Smooth muscle cell (in vitro differentiated cells): ENCODE data around the gene DAB2. TPM values are rescaled to one million over a fixed set of nuclear protein-coding genes. Genes with fewer than 3 reads are reported as not detected.

Experiments used
- DNase-seq: peaks from one replicate; lab custom pipeline; 2025; ENCODE audit not compliant: unreplicated experiment; lab: John Stamatoyannopoulos, UW
- H2AFZ ChIP-seq: fragments of 200-600 bp; sonication (generic); 2 replicates; pipeline ENCODE4 v1.6.0; 2016; ENCODE audit warnings: antibody characterized with exemption, low read depth, mild to moderate bottlenecking
- H3F3A ChIP-seq: fragments of 200-600 bp; sonication (generic); 2 replicates; pipeline ENCODE4 v1.6.0; 2017; ENCODE audit warnings: antibody characterized with exemption, low read depth
- H3K27ac ChIP-seq: fragments of 200-600 bp; sonication (generic); 2 replicates; pipeline ENCODE4 v1.5.1; 2016; ENCODE audit warnings: low read depth, mild to moderate bottlenecking
- H3K27me3 ChIP-seq: fragments of 200-600 bp; sonication (generic); 2 replicates; pipeline ENCODE4 v1.6.1; 2016; ENCODE audit warnings: low read depth, mild to moderate bottlenecking
- H3K36me3 ChIP-seq: fragments of 200-600 bp; sonication (generic); 2 replicates; pipeline ENCODE4 v1.5.1; 2016; ENCODE audit warnings: low read depth
- H3K4me1 ChIP-seq: fragments of 200-600 bp; sonication (generic); 2 replicates; pipeline ENCODE4 v1.5.1; 2016; ENCODE audit warnings: low read depth
- H3K4me2 ChIP-seq: fragments of 200-600 bp; sonication (generic); 2 replicates; pipeline ENCODE4 v1.6.0; 2016; ENCODE audit warnings: mild to moderate bottlenecking
- H3K4me3 ChIP-seq: fragments of 200-600 bp; sonication (generic); 2 replicates; pipeline ENCODE4 v1.5.1; 2016; ENCODE audit warnings: mild to moderate bottlenecking
- H3K79me2 ChIP-seq: fragments of 200-600 bp; sonication (generic); 2 replicates; pipeline ENCODE4 v1.6.0; 2016; ENCODE audit warnings: low read depth, mild to moderate bottlenecking
- H3K9ac ChIP-seq: fragments of 200-600 bp; sonication (generic); 2 replicates; pipeline ENCODE4 v1.6.0; 2016; ENCODE audit warnings: low read depth
- H3K9me3 ChIP-seq: fragments of 200-600 bp; sonication (generic); replicated peaks from 2 replicates; pipeline ENCODE4 v1.5.1; 2016; ENCODE audit warnings: low read depth
- H4K20me1 ChIP-seq: fragments of 200-600 bp; sonication (generic); 2 replicates; pipeline ENCODE4 v1.6.0; 2016; ENCODE audit warnings: low read depth
- CTCF ChIP-seq: fragments of 200-600 bp; sonication (generic); IDR thresholded peaks from 2 replicates; pipeline ENCODE4 v1.5.1; 2017; ENCODE audit warnings: borderline replicate concordance, mild to moderate bottlenecking, antibody characterized with exemption; ENCODE audit not compliant: insufficient read depth, poor library complexity, severe bottlenecking
- WGBS: methylation state at CpG from one replicate; pipeline ENCODE4 v1.1.7; 2016; ENCODE audit warnings: low lambda C conversion rate; 5-methylcytosine and 5-hydroxymethylcytosine counted together
- polyA plus RNA-seq: library from polyadenylated mRNA; unstranded; fragments of >200 nt; fragmentation: Nextera tagmentation; extraction: Ambion mirVana; gene quantifications from 2 replicates; pipeline ENCODE4 v1.2.1, GENCODE V29; 2016
- total RNA-seq: library from RNA; depleted of rRNA; stranded (reverse); fragments of >200 nt; gene quantifications from 2 replicates; pipeline ENCODE4 v1.2.3, GENCODE V29; 2014

Gene DAB2
- total and polyA plus RNA-seq, 2 experiments from 2014 or later, result 87.2 to 105 TPM

GRCh38 chr5:39384271-39384670 is 40.5 kb downstream of the DAB2 start:
- TF ChIP-seq CTCF, result no peak
- Histone ChIP-seq H3F3A (no peaks in the 10 kb centered on the region), H3K4me1 (no peaks in the 10 kb centered on the region), H3K79me2 (no peaks in the 10 kb centered on the region), H2AFZ (no peak overlapping the region), H3K36me3 (peaks cover 30% of the 10 kb centered on the region), H4K20me1 (no peaks in the 10 kb centered on the region), H3K9ac (no peak overlapping the region), H3K27ac (no peak overlapping the region), H3K4me3 (no peak overlapping the region), H3K4me2 (no peak overlapping the region), H3K9me3 (no peaks in the 10 kb centered on the region), H3K27me3 (no peaks in the 10 kb centered on the region)
- 100% methylated on average over 1 of the region's 1 CpG for WGBS
- no peak for DNase-seq

GRCh38 chr5:39381376-39381775 is 43.4 kb downstream of the DAB2 start:
- Histone ChIP-seq H3K4me3 (no peak overlapping the region), H3K9ac (no peak overlapping the region), H2AFZ (no peak overlapping the region), H3F3A (no peaks in the 10 kb centered on the region), H3K27ac (no peak overlapping the region), H4K20me1 (no peaks in the 10 kb centered on the region), H3K79me2 (no peaks in the 10 kb centered on the region), H3K9me3 (no peaks in the 10 kb centered on the region), H3K4me2 (no peak overlapping the region), H3K27me3 (no peaks in the 10 kb centered on the region), H3K36me3 (peaks cover 25% of the 10 kb centered on the region), H3K4me1 (no peaks in the 10 kb centered on the region)
- no peak for DNase-seq
- TF ChIP-seq CTCF, result no peak
- WGBS, result 90% methylated on average over 3 of the region's 3 CpGs

GRCh38 chr5:39379693-39380092 is 45.1 kb downstream of the DAB2 start:
- H3K4me3 ChIP-seq, result no peak overlapping the region
- no peak overlapping the region for H3K27ac ChIP-seq
- H3K4me1 ChIP-seq, result no peaks in the 10 kb centered on the region
- H3K27me3 ChIP-seq, result no peaks in the 10 kb centered on the region
- H4K20me1 ChIP-seq, result peaks cover 4% of the 10 kb centered on the region
- H3K9ac ChIP-seq, result no peak overlapping the region
- no peaks in the 10 kb centered on the region for H3F3A ChIP-seq
- no peak for TF ChIP-seq CTCF
- H2AFZ ChIP-seq, result no peak overlapping the region
- H3K36me3 ChIP-seq, result peaks cover 28% of the 10 kb centered on the region
- no peaks in the 10 kb centered on the region for H3K9me3 ChIP-seq
- no peak overlapping the region for H3K4me2 ChIP-seq
- no peaks in the 10 kb centered on the region for H3K79me2 ChIP-seq
- DNase-seq, result no peak
- WGBS, result 100% methylated on average over 3 of the region's 3 CpGs

GRCh38 chr5:39377613-39378012 is 47.2 kb downstream of the DAB2 start:
- Histone ChIP-seq H3K36me3 (peaks cover 18% of the 10 kb centered on the region), H3K4me2 (no peak overlapping the region), H3K27ac (no peak overlapping the region), H3K9me3 (no peaks in the 10 kb centered on the region), H3K27me3 (no peaks in the 10 kb centered on the region), H3K79me2 (no peaks in the 10 kb centered on the region), H4K20me1 (peaks cover 4% of the 10 kb centered on the region), H3F3A (no peaks in the 10 kb centered on the region), H2AFZ (no peak overlapping the region), H3K4me1 (no peaks in the 10 kb centered on the region), H3K4me3 (no peak overlapping the region), H3K9ac (no peak overlapping the region)
- 51% methylated on average over 2 of the region's 2 CpGs for WGBS
- TF ChIP-seq CTCF, result no peak
- DNase-seq, result no peak
